DMS153 treated with DMSO at 0.1 percent for 48 hours (cell line): ENCODE data around the gene TTC7B.
A peak's percentile ranks its signal among the peaks of the same experiment; 100 is the strongest.

Experiments
- DNase-seq: peaks from one replicate; lab custom pipeline; 2025; ENCODE audit not compliant: unreplicated experiment; lab: John Stamatoyannopoulos, UW

The TTC7B gene

GRCh38 chr14:90704738-90705392, 111.4 kb downstream of the TTC7B start:
- no peak for DNase-seq

- DNase-seq = no peak
Observed at GRCh38 chr14:90703841-90704737, 112.1 kb downstream of the TTC7B start.

GRCh38 chr14:90700933-90701776, 115.1 kb downstream of the TTC7B start:
- no peak for DNase-seq

GRCh38 chr14:90699016-90699415, 117.2 kb downstream of the TTC7B start:
- DNase-seq = no peak

GRCh38 chr14:90698379-90698869, 117.8 kb downstream of the TTC7B start:
- no peak for DNase-seq

- peak; percentile 65 for DNase-seq
Observed at GRCh38 chr14:90697577-90698206, 118.5 kb downstream of the TTC7B start.

GRCh38 chr14:90697132-90697531, 119.1 kb downstream of the TTC7B start:
- no peak for DNase-seq

GRCh38 chr14:90696720-90697119, 119.5 kb downstream of the TTC7B start:
- DNase-seq = no peak

GRCh38 chr14:90695997-90696660, 120.1 kb downstream of the TTC7B start:
- no peak for DNase-seq

- DNase-seq = peak; percentile 75
Observed at GRCh38 chr14:90693413-90693812, 122.8 kb downstream of the TTC7B start.

GRCh38 chr14:90692826-90693225, 123.4 kb downstream of the TTC7B start:
- DNase-seq = no peak

- no peak for DNase-seq
Observed at GRCh38 chr14:90692061-90692460, 124.2 kb downstream of the TTC7B start.

GRCh38 chr14:90691627-90692026, 124.6 kb downstream of the TTC7B start:
- no peak for DNase-seq

- no peak for DNase-seq
Observed at GRCh38 chr14:90687680-90688079, 128.6 kb downstream of the TTC7B start.

GRCh38 chr14:90682615-90683014, 133.6 kb downstream of the TTC7B start:
- DNase-seq = no peak

- DNase-seq = no peak
Observed at GRCh38 chr14:90681929-90682328, 134.3 kb downstream of the TTC7B start.

- no peak for DNase-seq
Observed at GRCh38 chr14:90678846-90679362, 137.3 kb downstream of the TTC7B start.

GRCh38 chr14:90678420-90678819, 137.8 kb downstream of the TTC7B start:
- no peak for DNase-seq

- DNase-seq = no peak
Observed at GRCh38 chr14:90677484-90678050, 138.7 kb downstream of the TTC7B start.

GRCh38 chr14:90676912-90677311, 139.3 kb downstream of the TTC7B start:
- no peak for DNase-seq
